Gastrocnemius medialis (tissue), 4 donors: ENCODE measurements around the gene APEX1. TPM values are rescaled to one million over a fixed set of nuclear protein-coding genes. Genes with fewer than 3 reads are reported as not detected.
A peak's percentile ranks its signal among the peaks of the same experiment; 100 is the strongest.
"Not testable (repeated sequence)": the region's sequence is repeated elsewhere in the genome, so short reads cannot be mapped to it uniquely, and the experiment has no call there.

ENCODE experiments used
- ATAC-seq, 2 donors: fragments of 150-250 bp; one replicate each; pipeline ENCODE4 v1.9.1; 2016
- DNase-seq, 2 donors: peaks; one replicate each; pipeline ENCODE4 v3.0.0-alpha.2; 2019
- H3K27ac ChIP-seq, 4 donors: fragments of 200-600 bp; sonication (generic); 1 replicate in 1 of 4; 2 replicates in 3 of 4; pipeline ENCODE4 v1.5.1; 2016 to 2018; ENCODE audit warnings: mild to moderate bottlenecking in 2 of 4, moderate library complexity in 1 of 4
- H3K27me3 ChIP-seq, 3 donors: fragments of 200-600 bp; sonication (generic) in 2 of 3; 1 replicate in 1 of 3; 2 replicates in 2 of 3; pipeline versions ENCODE4 v1.5.1 to v1.6.0; 2016 to 2019; ENCODE audit warnings: mild to moderate bottlenecking in 1 of 3, moderate library complexity in 1 of 3
- H3K36me3 ChIP-seq, 2 donors: fragments of 200-600 bp; sonication (generic) in 1 of 2; one replicate each; pipeline ENCODE4 v1.5.1; 2017 to 2018
- H3K4me1 ChIP-seq, 2 donors: fragments of 200-600 bp; sonication (generic) in 1 of 2; one replicate each; pipeline ENCODE4 v1.5.1; 2016 to 2017; ENCODE audit warnings: mild to moderate bottlenecking in 2 of 2
- H3K4me3 ChIP-seq, 4 donors: fragments of 200-600 bp; sonication (generic) in 3 of 4; 1 replicate in 1 of 4; 2 replicates in 3 of 4; pipeline ENCODE4 v1.5.1; 2016 to 2019; ENCODE audit warnings: mild to moderate bottlenecking in 2 of 4
- H3K9me3 ChIP-seq, 3 donors: fragments of 200-600 bp; sonication (generic) in 2 of 3; 1 replicate in 1 of 3; 2 replicates in 2 of 3; pipeline ENCODE4 v1.5.1; 2016 to 2019
- POLR2A ChIP-seq, 2 donors: fragments of 450-650 bp; IDR thresholded peaks; one replicate each; pipeline ENCODE4 v1.6.1; 2017; ENCODE audit warnings: antibody characterized with exemption in 2 of 2, mild to moderate bottlenecking in 2 of 2, moderate library complexity in 2 of 2
- in situ Hi-C, 4 donors: fragments of 200-750 bp; cut with MboI; loops; one replicate each; pipeline versions ENCODE4 v1.15.0 to v1.8.0; 2017; ENCODE audit warnings: low sequenced_read_pairs in 4 of 4
- intact Hi-C: fragments of 100-400 bp; cut with DNase I; formaldehyde crosslinking; loops from one replicate; pipeline ENCODE4 v1.15.1; 2023; ENCODE audit warnings: low total_unique reads
- total RNA-seq, 4 donors: library from RNA; depleted of rRNA; stranded (reverse); fragments of >200 nt; gene quantifications; one replicate each; pipeline versions ENCODE4 v1.1.0 to v1.2.3, GENCODE V29; 2016
- TF ChIP-seq, protein P1 (sequence below), 5 experiments: fragments of 450-650 bp in 3 of 5; fragments of 200-600 bp in 2 of 5; sonication (generic) in 2 of 5; IDR thresholded peaks in 4 of 5; conservative IDR thresholded peaks in 1 of 5; 1 replicate in 4 of 5; 2 replicates in 1 of 5; pipeline ENCODE4 v1.5.1; 2016 to 2019; ENCODE audit warnings: antibody characterized with exemption in 5 of 5, mild to moderate bottlenecking in 3 of 5, moderate library complexity in 3 of 5

Gene APEX1
- total RNA-seq, 4 donors from 2014 or later, result 65.6 to 132 (median 94.2) TPM

DNA sequence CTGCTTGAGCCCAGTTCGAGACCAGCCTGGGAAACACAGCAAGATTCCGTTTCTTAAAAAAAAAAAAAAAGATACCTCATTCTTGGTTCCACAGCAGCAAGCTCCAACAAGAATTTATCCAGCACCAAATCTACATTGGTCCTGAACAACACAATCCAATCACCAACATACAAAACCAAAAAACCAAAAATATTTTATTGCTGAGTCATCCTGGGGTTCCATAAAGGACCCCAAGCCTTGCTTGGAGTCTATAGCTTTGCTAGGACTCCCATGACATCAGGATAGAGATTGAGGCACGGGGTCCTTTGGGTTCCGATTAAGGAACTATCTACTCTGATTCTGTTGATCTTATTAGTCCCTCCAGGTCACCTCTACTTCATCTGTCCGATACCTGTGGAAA lies 8.1 kb upstream of the APEX1 start:
- ATAC-seq (no peak), DNase-seq (no peak)
- no peaks in the 10 kb centered on the region for H3K27me3 ChIP-seq
- TF ChIP-seq, protein P1, sequence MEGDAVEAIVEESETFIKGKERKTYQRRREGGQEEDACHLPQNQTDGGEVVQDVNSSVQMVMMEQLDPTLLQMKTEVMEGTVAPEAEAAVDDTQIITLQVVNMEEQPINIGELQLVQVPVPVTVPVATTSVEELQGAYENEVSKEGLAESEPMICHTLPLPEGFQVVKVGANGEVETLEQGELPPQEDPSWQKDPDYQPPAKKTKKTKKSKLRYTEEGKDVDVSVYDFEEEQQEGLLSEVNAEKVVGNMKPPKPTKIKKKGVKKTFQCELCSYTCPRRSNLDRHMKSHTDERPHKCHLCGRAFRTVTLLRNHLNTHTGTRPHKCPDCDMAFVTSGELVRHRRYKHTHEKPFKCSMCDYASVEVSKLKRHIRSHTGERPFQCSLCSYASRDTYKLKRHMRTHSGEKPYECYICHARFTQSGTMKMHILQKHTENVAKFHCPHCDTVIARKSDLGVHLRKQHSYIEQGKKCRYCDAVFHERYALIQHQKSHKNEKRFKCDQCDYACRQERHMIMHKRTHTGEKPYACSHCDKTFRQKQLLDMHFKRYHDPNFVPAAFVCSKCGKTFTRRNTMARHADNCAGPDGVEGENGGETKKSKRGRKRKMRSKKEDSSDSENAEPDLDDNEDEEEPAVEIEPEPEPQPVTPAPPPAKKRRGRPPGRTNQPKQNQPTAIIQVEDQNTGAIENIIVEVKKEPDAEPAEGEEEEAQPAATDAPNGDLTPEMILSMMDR (IDR thresholded peaks at IDR 0.05 in 4 of 5, conservative IDR thresholded peaks at IDR 0.05 in 1 of 5), result no peak
- TF ChIP-seq POLR2A (IDR thresholded peaks at IDR 0.05), result no peak
- peak overlapping the region in 1 of 4 donors; percentile 22 for H3K27ac ChIP-seq
- H3K9me3 ChIP-seq, result no peaks in the 10 kb centered on the region
- peaks cover 0 to 54% of the 10 kb centered on the region in 2 donors for H3K36me3 ChIP-seq
- H3K4me1 ChIP-seq, result peaks cover 0 to 4% of the 10 kb centered on the region in 2 donors
- intact Hi-C loops (no loop called here), in situ Hi-C loops (no loop called here)
- no peak overlapping the region for H3K4me3 ChIP-seq

DNA sequence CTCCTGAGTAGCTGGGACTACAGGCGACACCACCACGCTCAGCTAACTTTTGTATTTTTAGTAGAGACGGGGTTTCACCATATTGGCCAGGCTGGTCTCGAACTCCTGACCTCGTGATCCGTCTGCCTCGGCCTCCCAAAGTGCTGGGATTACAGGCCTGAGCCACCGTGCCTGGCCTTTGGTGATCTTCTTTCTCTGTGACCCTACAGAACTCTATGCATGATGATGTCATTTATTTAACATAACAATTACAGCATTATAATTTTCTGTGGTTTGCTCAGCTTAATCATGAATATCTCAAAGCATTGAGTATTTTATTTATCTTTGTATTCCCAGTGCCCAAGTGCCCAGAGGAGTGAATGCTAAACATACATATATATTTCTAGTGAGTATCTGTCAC lies 2.2 kb upstream of the APEX1 start:
- Histone ChIP-seq H3K36me3 (peaks cover 0 to 55% of the 10 kb centered on the region in 2 donors), H3K27ac (peak overlapping the region in 2 of 4 donors; percentile 86 to 98), H3K4me1 (peaks cover 22 to 25% of the 10 kb centered on the region in 2 donors)
- intact Hi-C loops, H3K27me3 ChIP-seq, H3K4me3 ChIP-seq, ATAC-seq, H3K9me3 ChIP-seq, DNase-seq: not testable (repeated sequence)
- in situ Hi-C loops, result loop anchor here (25.0 kb wide), 2 partner anchors 116 to 584 kb away; partner anchors contain the start of genes CCNB1IP1 (in 3 of the 4), PARP2 (in 3 of the 4), NDRG2 (in 1 of the 4) and RNASE13 (in 1 of the 4)

DNA sequence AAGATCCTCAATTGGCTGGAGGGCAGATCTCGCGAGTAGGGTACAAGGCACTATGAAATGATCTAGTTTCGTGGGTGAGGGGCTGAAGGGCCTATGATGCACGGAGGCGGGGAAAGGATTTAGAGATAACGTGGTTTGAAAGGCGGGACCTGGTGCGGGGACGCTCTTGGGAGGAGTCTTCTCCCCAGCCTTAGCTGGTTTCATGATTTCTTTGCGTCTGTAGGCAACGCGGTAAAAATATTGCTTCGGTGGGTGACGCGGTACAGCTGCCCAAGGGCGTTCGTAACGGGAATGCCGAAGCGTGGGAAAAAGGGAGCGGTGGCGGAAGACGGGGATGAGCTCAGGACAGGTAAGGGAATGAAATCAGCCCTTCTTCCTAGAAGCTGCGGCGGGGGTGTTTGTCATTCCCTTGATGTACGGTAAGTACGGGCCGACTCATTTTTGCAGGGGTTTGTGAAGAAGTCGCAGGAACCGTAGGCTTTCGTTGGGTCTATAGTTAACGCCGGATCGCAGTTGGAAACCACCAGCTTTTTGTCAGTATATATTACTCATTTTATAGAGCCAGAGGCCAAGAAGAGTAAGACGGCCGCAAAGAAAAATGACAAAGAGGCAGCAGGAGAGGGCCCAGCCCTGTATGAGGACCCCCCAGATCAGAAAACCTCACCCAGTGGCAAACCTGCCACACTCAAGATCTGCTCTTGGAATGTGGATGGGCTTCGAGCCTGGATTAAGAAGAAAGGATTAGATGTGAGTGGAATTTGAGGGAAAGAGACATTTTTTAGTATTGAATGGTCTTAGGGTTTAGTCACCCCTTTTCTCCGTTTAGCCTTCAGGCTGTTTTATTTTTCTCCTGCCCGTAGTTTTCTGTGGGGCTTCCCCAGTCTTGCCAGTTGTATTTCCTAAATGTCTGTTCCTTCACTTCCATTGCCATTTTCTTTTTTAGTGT lies 602 bp downstream of the APEX1 start:
- peaks cover 32 to 38% of the 10 kb centered on the region in 2 donors for H3K4me1 ChIP-seq
- ATAC-seq, result peak; percentile 48 to 67
- peaks cover 0 to 51% of the 10 kb centered on the region in 2 donors for H3K36me3 ChIP-seq
- peak overlapping the region; percentile 81 to 88 (median 87) for H3K4me3 ChIP-seq
- peak overlapping the region; percentile 86 to 98 (median 98) for H3K27ac ChIP-seq
- H3K9me3 ChIP-seq, result no peaks in the 10 kb centered on the region
- peak in 1 of 2 donors; percentile 31 for DNase-seq
- intact Hi-C loops, result loop anchor here (1.0 kb wide), 3 partner anchors 21 to 155 kb away; partner anchors contain the start of gene TEP1
- no peaks in the 10 kb centered on the region for H3K27me3 ChIP-seq
- TF ChIP-seq POLR2A (IDR thresholded peaks at IDR 0.05), result no peak
- TF ChIP-seq, protein P1 (IDR thresholded peaks at IDR 0.05 in 4 of 5, conservative IDR thresholded peaks at IDR 0.05 in 1 of 5), result no peak
- in situ Hi-C loops, result loop anchor here (25.0 kb wide), 2 partner anchors 118 to 582 kb away; partner anchors contain the start of genes CCNB1IP1 (in 3 of the 4), PARP2 (in 3 of the 4), NDRG2 (in 1 of the 4) and RNASE13 (in 1 of the 4)

DNA sequence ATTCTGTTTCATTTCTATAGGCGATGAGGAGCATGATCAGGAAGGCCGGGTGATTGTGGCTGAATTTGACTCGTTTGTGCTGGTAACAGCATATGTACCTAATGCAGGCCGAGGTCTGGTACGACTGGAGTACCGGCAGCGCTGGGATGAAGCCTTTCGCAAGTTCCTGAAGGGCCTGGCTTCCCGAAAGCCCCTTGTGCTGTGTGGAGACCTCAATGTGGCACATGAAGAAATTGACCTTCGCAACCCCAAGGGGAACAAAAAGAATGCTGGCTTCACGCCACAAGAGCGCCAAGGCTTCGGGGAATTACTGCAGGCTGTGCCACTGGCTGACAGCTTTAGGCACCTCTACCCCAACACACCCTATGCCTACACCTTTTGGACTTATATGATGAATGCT lies 1.9 kb downstream of the APEX1 start:
- H3K9me3 ChIP-seq, result no peaks in the 10 kb centered on the region
- ATAC-seq, result no peak
- TF ChIP-seq, protein P1 (IDR thresholded peaks at IDR 0.05 in 4 of 5, conservative IDR thresholded peaks at IDR 0.05 in 1 of 5), result no peak
- TF ChIP-seq POLR2A (IDR thresholded peaks at IDR 0.05), result no peak
- peak overlapping the region; percentile 86 to 98 (median 98) for H3K27ac ChIP-seq
- no peak overlapping the region for H3K4me3 ChIP-seq
- no peak for DNase-seq
- in situ Hi-C loops, result loop anchor here (25.0 kb wide), 2 partner anchors 120 to 580 kb away; partner anchors contain the start of genes CCNB1IP1 (in 3 of the 4), PARP2 (in 3 of the 4), NDRG2 (in 1 of the 4) and RNASE13 (in 1 of the 4)
- intact Hi-C loops, result no loop called here
- H3K27me3 ChIP-seq, result no peaks in the 10 kb centered on the region
- peaks cover 34 to 41% of the 10 kb centered on the region in 2 donors for H3K4me1 ChIP-seq
- H3K36me3 ChIP-seq, result peaks cover 0 to 49% of the 10 kb centered on the region in 2 donors
